HEK293 (cell line): ENCODE results near the gene CCDC186.

Source experiments
- BCL11A ChIP-seq: fragments of 450-650 bp; formaldehyde crosslinking; IDR thresholded peaks from 2 replicates; pipeline ENCODE4 v1.5.1; 2016; ENCODE audit warnings: low read depth, missing biosample characterization, missing genetic modification characterization
- CTCF ChIP-seq: fragments of 450-650 bp; formaldehyde crosslinking; IDR thresholded peaks from 2 replicates; pipeline ENCODE4 v1.5.1; 2016; ENCODE audit warnings: missing biosample characterization, missing genetic modification characterization
- GLIS1 ChIP-seq: fragments of 450-650 bp; formaldehyde crosslinking; IDR thresholded peaks from 2 replicates; pipeline ENCODE4 v1.5.1; 2016; ENCODE audit warnings: missing biosample characterization, missing genetic modification characterization
- SP2 ChIP-seq: fragments of 450-650 bp; formaldehyde crosslinking; IDR thresholded peaks from 2 replicates; pipeline ENCODE4 v1.5.1; 2016; ENCODE audit warnings: missing biosample characterization, missing genetic modification characterization
- TCF7L2 ChIP-seq: IDR thresholded peaks from 2 replicates; pipeline ENCODE4 v1.6.1; 2011; ENCODE audit warnings: low read depth, mild to moderate bottlenecking, inconsistent platforms, low read length, moderate library complexity, borderline replicate concordance
- ZEB2 ChIP-seq: fragments of 450-650 bp; formaldehyde crosslinking; IDR thresholded peaks from 2 replicates; pipeline ENCODE4 v1.5.1; 2016; ENCODE audit warnings: missing biosample characterization, missing genetic modification characterization
- ZNF175 ChIP-seq: fragments of 450-650 bp; formaldehyde crosslinking; IDR thresholded peaks from 2 replicates; pipeline ENCODE4 v1.5.1; 2016; ENCODE audit warnings: missing biosample characterization, missing genetic modification characterization
- ZNF18 ChIP-seq: fragments of 450-650 bp; formaldehyde crosslinking; IDR thresholded peaks from 2 replicates; pipeline ENCODE4 v1.5.1; 2016; ENCODE audit warnings: missing biosample characterization, missing genetic modification characterization
- ZNF2 ChIP-seq: fragments of 450-650 bp; formaldehyde crosslinking; IDR thresholded peaks from 2 replicates; pipeline ENCODE4 v1.5.1; 2016; ENCODE audit warnings: missing biosample characterization, missing genetic modification characterization
- ZNF350 ChIP-seq: fragments of 450-650 bp; formaldehyde crosslinking; IDR thresholded peaks from 2 replicates; pipeline ENCODE4 v1.5.0; 2017; ENCODE audit warnings: missing biosample characterization, mild to moderate bottlenecking, missing genetic modification characterization
- ZNF449 ChIP-seq: fragments of 450-650 bp; formaldehyde crosslinking; IDR thresholded peaks from 2 replicates; pipeline ENCODE4 v1.5.1; 2017; ENCODE audit warnings: missing biosample characterization, mild to moderate bottlenecking, missing genetic modification characterization, moderate library complexity
- ZNF660 ChIP-seq: fragments of 450-650 bp; IDR thresholded peaks from 2 replicates; pipeline ENCODE4 v1.5.1; 2018; ENCODE audit warnings: missing biosample characterization, mild to moderate bottlenecking, missing genetic modification characterization
- ZNF747 ChIP-seq: fragments of 450-650 bp; formaldehyde crosslinking; IDR thresholded peaks from 2 replicates; pipeline ENCODE4 v1.5.1; 2016; ENCODE audit warnings: missing biosample characterization, missing genetic modification characterization
- ZNF768 ChIP-seq: fragments of 450-650 bp; formaldehyde crosslinking; IDR thresholded peaks from 2 replicates; pipeline ENCODE4 v1.5.1; 2018; ENCODE audit warnings: missing biosample characterization, mild to moderate bottlenecking, missing genetic modification characterization

GRCh38 chr10:114135476-114135875, 38.5 kb downstream of the CCDC186 start:
- no peak for TF ChIP-seq CTCF
- TF ChIP-seq TCF7L2: no peak
- TF ChIP-seq GLIS1 (tag by site-specific recombination): no peak
- no peak for TF ChIP-seq ZEB2
- TF ChIP-seq ZNF350: no peak
- no peak for TF ChIP-seq ZNF768 (tag by site-specific recombination)
- TF ChIP-seq ZNF175 (tag by site-specific recombination): no peak
- no peak for TF ChIP-seq SP2 (tag by site-specific recombination)
- no peak for TF ChIP-seq ZNF18
- no peak for TF ChIP-seq ZNF449 (tag by site-specific recombination)
- TF ChIP-seq BCL11A (tag by site-specific recombination): no peak
- TF ChIP-seq ZNF660 (tag by site-specific recombination): no peak
- no peak for TF ChIP-seq ZNF747 (tag by site-specific recombination)
- TF ChIP-seq ZNF2 (tag by site-specific recombination): no peak
